Head of caudate nucleus (tissue), 42 donors: ENCODE measurements around the gene PTPRG.

Experiments used
- DNase-seq, 42 donors: peaks; one replicate each; pipeline versions ENCODE4 v3.0.0 to v3.0.0-alpha.2; 2020 to 2021; ENCODE audit warnings: mixed read lengths in 7 of 42
- intact Hi-C: fragments of 100-400 bp; cut with DNase I; formaldehyde crosslinking; loops from one replicate; pipeline ENCODE4 v1.15.0; 2022

PTPRG gene

DNA sequence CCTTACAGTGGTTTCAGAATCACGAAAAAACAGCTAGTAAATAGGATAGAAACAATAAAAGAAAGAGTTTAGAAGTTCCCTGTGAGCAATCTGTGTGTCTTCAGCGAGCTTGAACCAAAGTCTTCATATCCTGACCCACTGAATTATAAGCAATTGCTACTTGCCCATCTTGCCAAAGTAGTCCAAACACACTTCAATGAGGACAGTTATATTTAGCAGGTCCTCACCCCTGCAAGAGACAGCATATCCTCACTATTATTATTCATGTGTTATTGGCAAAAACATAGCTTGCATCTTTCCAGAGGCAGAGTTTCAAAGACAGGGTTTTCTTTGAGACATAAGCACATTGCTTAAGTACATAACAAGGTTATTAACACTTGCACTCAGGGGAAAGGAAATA, 734.2 kb downstream of the PTPRG start:
- intact Hi-C loops, result no loop called here
- no peak for DNase-seq

GRCh38 chr3:62300617-62301016, 739.2 kb downstream of the PTPRG start:
- intact Hi-C loops, result no loop called here
- no peak for DNase-seq

DNA sequence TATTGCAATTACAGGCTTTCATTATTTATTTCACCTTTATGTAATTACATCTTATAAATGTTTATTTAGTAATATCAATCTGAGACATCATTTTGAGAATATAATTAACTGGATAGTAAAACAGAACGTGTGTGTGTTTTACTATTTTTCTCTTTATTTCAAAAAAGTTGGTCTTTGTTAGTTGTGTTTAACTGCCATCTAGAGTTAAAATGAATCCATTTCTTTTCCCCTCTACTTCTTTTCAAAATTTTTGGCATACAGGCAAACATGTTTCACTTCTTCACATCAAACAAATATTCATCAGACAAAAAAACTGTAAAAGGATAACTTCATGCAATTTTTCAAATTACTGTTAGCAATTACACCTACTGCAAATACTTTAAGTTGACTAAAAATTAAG, 750.8 kb downstream of the PTPRG start:
- DNase-seq, result no peak

GRCh38 chr3:62316525-62316924, 755.2 kb downstream of the PTPRG start:
- DNase-seq, result no peak
- intact Hi-C loops, result no loop called here

More for the DNA sequence above, 750.8 kb downstream of the PTPRG start:
- intact Hi-C loops, result no loop called here

GRCh38 chr3:62318365-62318751, 757.0 kb downstream of the PTPRG start:
- peak in 5 of 42 donors; percentile 2 to 11 (median 3) for DNase-seq
- intact Hi-C loops, result no loop called here

GRCh38 chr3:62318752-62319569, 757.6 kb downstream of the PTPRG start:
- peak; percentile 71 to 92 (median 84) for DNase-seq
- intact Hi-C loops, result no loop called here

GRCh38 chr3:62319570-62320243, 758.3 kb downstream of the PTPRG start:
- intact Hi-C loops, result no loop called here
- DNase-seq, result no peak

DNA sequence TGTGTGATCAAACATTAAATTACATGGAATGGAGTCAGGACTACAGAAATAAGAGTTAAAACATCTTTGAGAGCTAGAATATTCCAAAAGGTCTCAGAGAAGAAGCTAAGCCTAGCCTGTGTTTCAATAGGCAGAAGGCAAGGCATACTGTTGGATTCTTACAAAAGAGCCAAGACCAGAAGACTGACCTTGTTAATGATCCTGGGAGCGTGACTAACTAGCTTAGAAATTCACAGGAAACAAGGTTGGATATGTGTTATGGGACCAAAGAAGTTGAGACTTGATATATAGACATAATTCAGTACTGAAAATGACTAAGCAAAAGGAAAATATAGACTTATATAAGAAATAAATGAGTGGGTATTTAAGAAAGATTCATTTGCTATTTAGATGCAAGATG, 761.9 kb downstream of the PTPRG start:
- intact Hi-C loops, result no loop called here
- DNase-seq, result no peak

DNA sequence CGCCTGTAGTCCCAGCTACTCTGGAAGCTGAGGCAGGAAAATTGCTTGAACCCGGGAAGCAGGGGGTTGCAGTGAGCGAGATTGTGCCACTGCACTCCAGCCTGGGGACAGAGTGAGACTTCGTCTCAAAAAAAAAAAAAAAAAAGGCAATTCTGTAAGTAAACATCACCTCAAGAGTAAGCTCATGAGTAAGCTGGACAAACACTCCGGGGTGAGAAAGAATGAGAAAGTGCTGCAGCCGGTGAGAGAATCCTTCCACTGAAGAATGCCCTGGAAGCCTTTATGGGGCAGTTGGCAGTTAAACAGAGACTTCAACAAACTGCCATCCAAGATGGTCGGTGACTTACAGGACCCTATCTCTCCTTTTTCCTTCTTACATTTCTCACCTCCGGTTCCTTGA, 764.5 kb downstream of the PTPRG start:
- intact Hi-C loops, result no loop called here
- DNase-seq, result no peak

- intact Hi-C loops, result loop anchor here (10.0 kb wide), 1 partner anchor 225 kb away; no protein-coding TSS in a partner anchor
- DNase-seq, result no peak
Measured at GRCh38 chr3:62329971-62330370, 768.6 kb downstream of the PTPRG start.

GRCh38 chr3:62332017-62332416, 770.6 kb downstream of the PTPRG start:
- no peak for DNase-seq
- intact Hi-C loops, result loop anchor here (10.0 kb wide), 1 partner anchor 223 kb away; no protein-coding TSS in a partner anchor

- intact Hi-C loops, result loop anchor here (10.0 kb wide), 1 partner anchor 222 kb away; no protein-coding TSS in a partner anchor
- DNase-seq, result peak in 13 of 42 donors; percentile 8 to 60 (median 24)
Measured at GRCh38 chr3:62332835-62333244, 771.5 kb downstream of the PTPRG start.

GRCh38 chr3:62335196-62335595, 773.8 kb downstream of the PTPRG start:
- DNase-seq, result no peak
- intact Hi-C loops, result loop anchor here (10.0 kb wide), 1 partner anchor 220 kb away; no protein-coding TSS in a partner anchor

DNA sequence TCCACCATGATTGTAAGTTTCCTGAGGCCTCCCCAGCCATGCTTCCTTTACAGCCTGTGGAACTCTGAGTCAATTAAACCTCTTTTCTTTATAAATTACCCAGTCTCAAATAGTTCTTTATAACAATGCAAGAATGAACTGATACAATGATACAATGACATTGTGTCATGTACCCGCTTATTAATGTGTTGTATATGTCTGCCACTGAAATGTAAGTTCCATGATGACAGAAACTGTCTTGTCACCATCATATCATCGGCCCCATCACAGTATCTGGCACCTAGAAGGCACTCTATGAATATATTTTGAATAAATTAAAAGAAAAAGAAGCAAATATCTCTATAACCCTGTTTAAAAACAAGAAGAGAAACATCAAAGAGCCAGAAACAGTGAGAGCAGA, 782.4 kb downstream of the PTPRG start:
- no peak for DNase-seq
- intact Hi-C loops, result no loop called here
